Colonic mucosa (tissue), 4 donors: ENCODE results near the gene GOLGA6L1. TPM values are rescaled to one million over a fixed set of nuclear protein-coding genes. Genes with fewer than 3 reads are reported as not detected.
"Not testable (repeated sequence)": the region's sequence is repeated elsewhere in the genome, so short reads cannot be mapped to it uniquely, and the experiment has no call there.

Source experiments
- DNase-seq: peaks from one replicate; pipeline ENCODE4 v3.0.0-alpha.2; 2020
- H3K27ac ChIP-seq: fragments of 200-600 bp; one replicate; pipeline ENCODE4 v1.8.0; 2021
- H3K27me3 ChIP-seq: fragments of 200-600 bp; one replicate; pipeline ENCODE4 v1.8.0; 2021
- H3K36me3 ChIP-seq: fragments of 200-600 bp; one replicate; pipeline ENCODE4 v1.8.0; 2021
- H3K4me1 ChIP-seq: fragments of 200-600 bp; one replicate; pipeline ENCODE4 v1.8.0; 2021; ENCODE audit warnings: mild to moderate bottlenecking
- H3K4me3 ChIP-seq: fragments of 200-600 bp; one replicate; pipeline ENCODE4 v1.8.0; 2021
- H3K9ac ChIP-seq, 2 donors: one replicate each; pipeline ENCODE4 v1.7.0; 2013; ENCODE audit warnings: control low read depth in 2 of 2, low read depth in 2 of 2, low read length in 2 of 2
- H3K9me3 ChIP-seq: fragments of 200-600 bp; one replicate; pipeline ENCODE4 v1.8.0; 2021
- intact Hi-C: fragments of 100-400 bp; cut with DNase I; formaldehyde crosslinking; loops from one replicate; pipeline ENCODE4 v1.14.1; 2022
- total RNA-seq, 2 donors: library from RNA; stranded (reverse); fragmentation: NEBNext Ultra II Directional in 1 of 2; extraction: Animal tissue kit (Norgen Biotek cat#: 25700) in 1 of 2; gene quantifications; one replicate each; pipeline ENCODE4 v1.2.1, GENCODE V29; 2021
- TF ChIP-seq, protein P1 (sequence below): fragments of 200-600 bp; IDR thresholded peaks from one replicate; pipeline ENCODE4 v1.8.0; 2022; ENCODE audit warnings: antibody characterized with exemption, mild to moderate bottlenecking
- donor health status: healthy.
- donor health status: DM: no; HTN: no; CAD: no.
- donor health status: DM: no; HTN: no; CAD: no.

GOLGA6L1 gene
- total RNA-seq, 2 donors from 2014 or later: not detected

DNA sequence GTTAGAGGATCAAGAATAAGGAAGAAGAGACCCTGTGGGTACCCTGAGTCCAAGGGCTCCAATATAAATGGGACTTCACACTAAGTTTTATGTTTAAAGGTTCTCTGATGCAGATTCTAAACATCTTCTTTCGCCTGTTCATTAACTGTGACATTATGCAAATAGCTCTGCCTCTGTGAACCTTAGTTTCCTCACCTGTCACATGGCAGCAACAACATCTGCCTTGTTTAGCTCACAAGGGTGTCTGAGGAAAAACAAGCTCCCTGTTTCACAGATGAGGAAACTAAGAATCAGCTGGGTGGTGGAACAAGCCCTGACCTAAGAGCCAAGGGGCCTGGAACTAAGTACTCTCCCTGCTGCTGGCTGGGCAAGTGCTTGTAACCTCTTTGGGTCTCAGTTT lies 40.8 kb downstream of the GOLGA6L1 start:
- no peak for DNase-seq
- H3K4me3 ChIP-seq: no peak overlapping the region
- H3K27ac ChIP-seq: no peak overlapping the region
- intact Hi-C loops: no loop called here
- H3K27me3 ChIP-seq: no peaks in the 10 kb centered on the region
- no peaks in the 10 kb centered on the region for H3K4me1 ChIP-seq
- H3K9me3 ChIP-seq: no peaks in the 10 kb centered on the region
- H3K9ac ChIP-seq: no peak overlapping the region
- no peaks in the 10 kb centered on the region for H3K36me3 ChIP-seq
- TF ChIP-seq, protein P1, sequence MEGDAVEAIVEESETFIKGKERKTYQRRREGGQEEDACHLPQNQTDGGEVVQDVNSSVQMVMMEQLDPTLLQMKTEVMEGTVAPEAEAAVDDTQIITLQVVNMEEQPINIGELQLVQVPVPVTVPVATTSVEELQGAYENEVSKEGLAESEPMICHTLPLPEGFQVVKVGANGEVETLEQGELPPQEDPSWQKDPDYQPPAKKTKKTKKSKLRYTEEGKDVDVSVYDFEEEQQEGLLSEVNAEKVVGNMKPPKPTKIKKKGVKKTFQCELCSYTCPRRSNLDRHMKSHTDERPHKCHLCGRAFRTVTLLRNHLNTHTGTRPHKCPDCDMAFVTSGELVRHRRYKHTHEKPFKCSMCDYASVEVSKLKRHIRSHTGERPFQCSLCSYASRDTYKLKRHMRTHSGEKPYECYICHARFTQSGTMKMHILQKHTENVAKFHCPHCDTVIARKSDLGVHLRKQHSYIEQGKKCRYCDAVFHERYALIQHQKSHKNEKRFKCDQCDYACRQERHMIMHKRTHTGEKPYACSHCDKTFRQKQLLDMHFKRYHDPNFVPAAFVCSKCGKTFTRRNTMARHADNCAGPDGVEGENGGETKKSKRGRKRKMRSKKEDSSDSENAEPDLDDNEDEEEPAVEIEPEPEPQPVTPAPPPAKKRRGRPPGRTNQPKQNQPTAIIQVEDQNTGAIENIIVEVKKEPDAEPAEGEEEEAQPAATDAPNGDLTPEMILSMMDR: no peak

DNA sequence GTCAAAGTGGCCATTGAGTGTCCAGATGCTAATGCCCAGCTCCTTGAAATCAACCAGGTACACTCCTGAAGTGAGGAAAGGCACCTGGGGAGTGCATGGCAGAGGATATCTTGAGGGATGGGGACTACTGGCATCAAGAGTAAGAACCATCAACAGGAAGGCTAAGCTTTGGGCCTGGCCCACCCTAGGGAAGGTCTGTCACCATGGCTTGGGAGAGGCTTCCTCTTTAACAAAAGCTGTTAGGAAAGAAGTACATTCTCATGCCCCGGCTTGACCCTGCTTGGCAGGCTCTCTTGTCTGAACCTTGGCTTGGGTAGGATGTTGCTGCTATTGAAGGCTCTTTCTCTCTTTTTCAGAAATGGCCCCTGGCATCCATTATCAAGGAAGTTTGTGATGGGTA lies 53.5 kb downstream of the GOLGA6L1 start:
- intact Hi-C loops: no loop called here
- TF ChIP-seq, protein P1: no peak
- H3K36me3 ChIP-seq: no peaks in the 10 kb centered on the region
- H3K4me1 ChIP-seq: no peaks in the 10 kb centered on the region
- H3K27me3 ChIP-seq: no peaks in the 10 kb centered on the region
- H3K9ac ChIP-seq: no peak overlapping the region
- no peak for DNase-seq
- no peak overlapping the region for H3K27ac ChIP-seq
- no peak overlapping the region for H3K4me3 ChIP-seq
- no peaks in the 10 kb centered on the region for H3K9me3 ChIP-seq

DNA sequence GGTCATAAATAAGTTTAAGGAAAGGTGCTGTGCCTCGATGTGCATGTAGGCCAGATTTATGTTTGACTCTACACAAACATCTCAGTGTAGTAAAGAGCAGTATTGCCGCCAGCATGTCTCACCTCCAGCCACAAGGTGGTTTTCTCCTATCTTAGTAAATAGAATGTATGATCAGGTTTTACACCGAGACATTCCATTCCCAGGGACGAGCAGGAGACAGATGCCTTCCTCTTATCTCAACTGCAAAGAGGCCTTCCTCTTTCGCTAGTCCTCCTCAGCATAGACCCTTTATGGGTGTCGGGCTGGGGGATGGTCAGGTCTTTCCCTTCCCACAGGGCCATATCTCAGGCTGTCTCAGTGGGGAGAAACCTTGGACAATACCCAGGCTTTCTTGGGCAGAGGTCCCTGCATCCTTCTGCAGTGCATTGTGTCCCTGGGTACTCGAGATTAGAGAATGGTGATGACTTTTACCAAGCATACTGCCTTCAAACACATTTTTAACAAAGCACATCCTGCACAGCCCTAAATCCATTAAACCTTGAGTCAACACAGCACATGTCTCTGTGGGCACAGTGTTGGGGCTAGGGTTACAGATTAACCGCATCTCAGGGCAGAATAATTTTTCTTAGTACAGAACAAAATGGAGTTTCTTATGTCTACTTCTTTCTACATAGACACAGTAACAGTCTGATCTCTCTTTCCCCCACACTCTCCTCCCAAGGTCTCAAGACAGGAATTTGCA lies 54.5 kb downstream of the GOLGA6L1 start:
- H3K9ac ChIP-seq, H3K27me3 ChIP-seq, H3K4me3 ChIP-seq, H3K9me3 ChIP-seq, H3K27ac ChIP-seq, DNase-seq, intact Hi-C loops, H3K36me3 ChIP-seq, H3K4me1 ChIP-seq: not testable (repeated sequence)

DNA sequence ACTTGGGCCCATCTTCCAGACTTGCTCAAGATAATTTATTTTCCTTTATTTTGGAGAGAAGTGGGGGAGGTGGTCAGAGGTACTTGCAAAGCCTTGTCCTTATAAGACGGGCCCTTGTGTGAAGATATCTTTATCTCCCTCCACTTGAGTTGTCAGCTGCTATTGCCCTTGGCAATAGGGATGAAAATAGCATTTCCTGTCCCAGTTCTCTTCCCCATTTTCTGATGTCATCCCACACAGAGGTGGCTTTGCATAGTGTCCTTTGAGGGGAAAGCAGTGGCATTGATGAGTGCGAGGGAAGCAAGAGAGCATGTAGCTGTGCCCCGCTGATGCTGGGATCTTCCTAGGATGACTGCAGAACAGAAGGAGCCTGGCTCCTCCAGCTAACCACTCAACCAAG lies 55.4 kb downstream of the GOLGA6L1 start:
- TF ChIP-seq, protein P1: no peak
- no peaks in the 10 kb centered on the region for H3K27me3 ChIP-seq
- no peak overlapping the region for H3K27ac ChIP-seq
- no peak overlapping the region for H3K9ac ChIP-seq
- intact Hi-C loops: no loop called here
- no peak overlapping the region for H3K4me3 ChIP-seq
- no peaks in the 10 kb centered on the region for H3K36me3 ChIP-seq
- DNase-seq: no peak
- H3K9me3 ChIP-seq: no peaks in the 10 kb centered on the region
- no peaks in the 10 kb centered on the region for H3K4me1 ChIP-seq

DNA sequence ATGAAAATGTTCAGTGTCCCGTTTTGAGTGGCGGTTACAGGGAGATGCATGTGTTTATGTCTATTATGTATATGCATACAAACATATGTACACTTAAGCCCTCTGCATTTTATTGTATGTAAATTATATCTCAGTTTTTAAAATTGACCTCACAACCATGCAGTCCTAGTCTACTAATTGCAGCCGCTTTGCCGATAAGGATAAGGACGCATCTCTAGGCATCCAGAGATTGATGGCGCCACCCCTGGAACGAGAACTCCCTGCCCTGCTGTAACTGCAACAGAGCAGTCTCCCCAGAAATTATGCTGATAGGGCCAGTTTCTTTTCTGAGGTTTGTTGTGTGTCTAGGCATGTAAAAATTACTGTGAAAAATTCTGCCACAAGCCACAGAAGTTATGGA lies 56.9 kb downstream of the GOLGA6L1 start:
- H3K36me3 ChIP-seq: no peaks in the 10 kb centered on the region
- H3K4me1 ChIP-seq: no peaks in the 10 kb centered on the region
- H3K4me3 ChIP-seq: no peak overlapping the region
- H3K27ac ChIP-seq: no peak overlapping the region
- TF ChIP-seq, protein P1: no peak
- no peak overlapping the region for H3K9ac ChIP-seq
- H3K27me3 ChIP-seq: no peaks in the 10 kb centered on the region
- intact Hi-C loops: no loop called here
- DNase-seq: no peak
- no peaks in the 10 kb centered on the region for H3K9me3 ChIP-seq

Other genes with a start within 250 kb of the GOLGA6L1 start
- gene CYFIP1, start 156.5 kb downstream of the GOLGA6L1 start, total RNA-seq: 100 to 1,000 TPM; 119 to 165 TPM
- 10 to 100 TPM in 1 of 2 donors, 1 to 10 TPM in 1; 7.5 to 10.9 TPM for gene TUBGCP5, start 97.3 kb downstream of the GOLGA6L1 start, total RNA-seq
- gene GOLGA6L26, start 197.4 kb upstream of the GOLGA6L1 start, total RNA-seq: not detected
- under 1 TPM in 1 of 2 donors, not detected in 1; 0.08 TPM for gene GOLGA8S, start 217.9 kb upstream of the GOLGA6L1 start, total RNA-seq